ENCODE measurements around the gene ARMC12. TPM values are rescaled to one million over a fixed set of nuclear protein-coding genes. Genes with fewer than 3 reads are reported as not detected.
A peak's percentile ranks its signal among the peaks of the same experiment; 100 is the strongest.

Gene ARMC12
- total RNA-seq, 2 donors from 2014 or later = 1.8 to 1.9 TPM

GRCh38 chr6:35736253-35736894 lies 458 bp upstream of the ARMC12 start:
- Mint-ChIP-seq H3K4me1 (peaks cover 17% of the 10 kb centered on the region), H3K27ac (no peak overlapping the region), H3K4me3 (no peak overlapping the region), H3K9me3 (no peaks in the 10 kb centered on the region), H3K36me3 (ENCODE audit: low read depth) (no peaks in the 10 kb centered on the region), H3K27me3 (no peaks in the 10 kb centered on the region)
- peak; percentile 38 for ATAC-seq (replicated peaks)

DNA sequence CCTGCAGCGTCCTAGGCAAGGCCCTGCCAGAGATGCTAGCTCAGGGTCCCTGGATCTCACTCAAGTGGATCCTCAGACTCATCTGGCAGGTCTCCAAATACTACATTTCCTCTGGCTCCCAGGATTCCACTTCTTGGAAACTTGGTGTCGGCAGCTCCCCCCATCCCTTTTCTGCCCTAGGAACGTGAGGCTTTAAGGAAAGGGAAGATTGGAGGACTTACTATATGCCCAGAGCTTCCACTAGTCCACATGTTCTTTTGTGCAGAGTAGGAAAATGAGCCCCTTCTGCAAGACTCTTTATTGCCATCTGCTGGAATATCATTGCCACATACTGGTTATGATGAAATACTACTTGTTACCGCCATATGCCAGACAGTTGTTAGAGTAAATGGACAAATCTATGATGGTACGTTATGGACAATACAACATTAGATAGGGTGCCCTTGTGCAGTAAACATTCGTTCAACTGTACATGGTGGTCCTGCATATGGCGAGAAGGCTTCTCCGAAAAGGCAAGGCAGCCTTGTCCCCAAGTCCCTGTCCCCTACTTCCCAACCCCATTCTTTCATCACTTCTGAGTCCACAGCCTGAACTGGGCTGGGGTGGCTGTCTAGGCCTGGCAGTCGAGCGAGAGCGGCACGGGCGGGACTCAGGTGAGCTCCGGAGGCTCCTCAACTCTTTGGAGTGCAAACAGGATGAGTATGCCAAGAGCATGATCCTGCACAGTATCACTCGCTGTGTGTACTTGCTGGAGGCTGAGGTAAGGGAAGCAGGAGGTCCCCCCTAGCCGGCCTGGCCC lies 780 bp downstream of the ARMC12 start:
- H3K9me3 Mint-ChIP-seq = no peaks in the 10 kb centered on the region
- H3K36me3 Mint-ChIP-seq (ENCODE audit: low read depth) = no peaks in the 10 kb centered on the region
- H3K4me3 Mint-ChIP-seq = peak overlapping the region; percentile 34
- peaks cover 17% of the 10 kb centered on the region for H3K4me1 Mint-ChIP-seq
- ATAC-seq (replicated peaks) = peak; percentile 61
- H3K27me3 Mint-ChIP-seq = no peaks in the 10 kb centered on the region
- peak overlapping the region; percentile 74 for H3K27ac Mint-ChIP-seq

DNA sequence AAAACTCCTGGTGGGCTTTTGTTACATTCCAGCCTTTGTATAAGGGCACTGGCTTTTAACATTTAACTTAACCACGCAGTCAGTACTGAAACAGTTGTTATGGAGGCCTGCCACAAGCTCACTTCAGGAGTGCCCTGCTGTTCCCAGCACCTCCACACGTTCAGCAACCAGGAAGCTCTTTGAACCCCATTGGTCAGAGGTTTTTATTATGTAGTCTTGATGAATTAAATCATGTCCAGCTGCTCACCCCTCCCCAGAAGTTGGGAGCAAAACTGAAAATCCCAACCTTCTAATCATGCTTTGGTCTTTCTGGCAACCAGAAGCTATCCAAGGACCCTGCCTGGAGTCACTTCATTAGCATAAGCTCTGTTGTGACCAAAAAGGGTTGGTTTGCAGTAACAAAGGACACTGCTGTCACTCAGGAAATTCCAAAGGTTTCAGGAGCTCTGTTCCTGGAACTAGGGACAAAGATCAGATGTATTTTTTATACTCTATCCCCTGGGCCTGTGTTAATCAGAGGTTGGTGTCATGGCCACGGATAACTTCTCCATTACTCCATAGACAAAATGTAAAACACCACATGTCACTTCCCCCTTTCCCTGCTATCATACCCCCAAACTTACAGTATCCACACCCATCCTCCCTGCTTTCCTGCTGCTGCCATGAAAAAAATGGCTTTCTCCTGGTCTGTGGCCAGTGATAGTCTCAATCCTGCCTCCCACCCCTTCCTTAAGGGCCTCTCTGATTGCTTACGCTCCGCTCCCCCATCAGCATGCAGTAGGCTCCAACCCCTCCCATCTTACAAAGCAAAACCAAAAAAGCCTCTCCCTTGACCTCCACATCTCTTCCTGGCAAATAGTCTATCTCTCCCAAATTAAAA lies 3.1 kb downstream of the ARMC12 start:
- ATAC-seq (replicated peaks) = no peak
- no peaks in the 10 kb centered on the region for H3K36me3 Mint-ChIP-seq (ENCODE audit: low read depth)
- peak overlapping the region; percentile 9 for H3K27ac Mint-ChIP-seq
- peaks cover 12% of the 10 kb centered on the region for H3K4me1 Mint-ChIP-seq
- H3K4me3 Mint-ChIP-seq = no peak overlapping the region
- no peaks in the 10 kb centered on the region for H3K9me3 Mint-ChIP-seq
- no peaks in the 10 kb centered on the region for H3K27me3 Mint-ChIP-seq

DNA sequence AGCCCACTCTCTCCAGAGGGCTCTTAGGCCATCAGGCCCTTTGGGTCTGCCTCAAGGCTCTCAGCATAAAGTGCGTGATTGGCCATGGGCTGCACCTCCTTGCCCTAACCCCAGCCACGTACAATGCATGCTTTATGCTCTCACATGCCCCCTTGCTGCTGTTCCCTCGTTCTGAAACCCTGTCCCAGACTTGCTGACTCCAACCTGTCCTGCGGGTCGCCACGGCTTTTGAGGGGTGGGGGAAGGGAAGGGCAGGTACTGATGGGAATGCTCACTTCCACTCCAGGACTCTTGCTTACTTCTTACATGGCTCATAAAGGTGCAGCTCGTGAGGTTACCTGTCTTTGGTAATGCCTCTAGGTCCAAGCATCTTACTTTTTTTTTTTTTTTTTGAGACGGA lies 6.0 kb downstream of the ARMC12 start:
- no peaks in the 10 kb centered on the region for H3K4me1 Mint-ChIP-seq
- ATAC-seq (replicated peaks) = no peak
- peaks cover 4% of the 10 kb centered on the region for H3K9me3 Mint-ChIP-seq
- peaks cover 6% of the 10 kb centered on the region for H3K27me3 Mint-ChIP-seq
- H3K4me3 Mint-ChIP-seq = no peak overlapping the region
- H3K36me3 Mint-ChIP-seq (ENCODE audit: low read depth) = no peaks in the 10 kb centered on the region
- no peak overlapping the region for H3K27ac Mint-ChIP-seq

DNA sequence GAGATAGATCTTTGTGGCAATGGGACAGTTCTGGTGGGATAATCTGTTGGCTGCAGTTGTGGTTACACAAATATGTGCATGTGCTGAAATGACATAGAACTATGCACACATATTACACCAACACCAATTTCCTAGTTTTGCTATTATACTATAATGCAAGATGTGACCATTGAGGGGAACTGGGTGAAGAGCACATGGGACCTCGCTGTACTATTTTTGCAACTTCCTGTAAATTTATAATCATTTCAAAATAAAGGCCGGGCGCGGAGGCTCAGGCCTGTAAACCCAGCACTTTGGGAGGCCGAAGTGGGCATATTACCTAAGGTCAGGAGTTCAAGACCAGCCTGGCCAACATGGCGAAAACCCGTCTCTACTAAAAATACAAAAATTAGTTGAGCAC lies 8.7 kb downstream of the ARMC12 start:
- H3K9me3 Mint-ChIP-seq = peaks cover 4% of the 10 kb centered on the region
- ATAC-seq (replicated peaks) = no peak
- H3K27ac Mint-ChIP-seq = no peak overlapping the region
- no peaks in the 10 kb centered on the region for H3K4me1 Mint-ChIP-seq
- H3K36me3 Mint-ChIP-seq (ENCODE audit: low read depth) = no peaks in the 10 kb centered on the region
- no peak overlapping the region for H3K4me3 Mint-ChIP-seq
- H3K27me3 Mint-ChIP-seq = peaks cover 6% of the 10 kb centered on the region

DNA sequence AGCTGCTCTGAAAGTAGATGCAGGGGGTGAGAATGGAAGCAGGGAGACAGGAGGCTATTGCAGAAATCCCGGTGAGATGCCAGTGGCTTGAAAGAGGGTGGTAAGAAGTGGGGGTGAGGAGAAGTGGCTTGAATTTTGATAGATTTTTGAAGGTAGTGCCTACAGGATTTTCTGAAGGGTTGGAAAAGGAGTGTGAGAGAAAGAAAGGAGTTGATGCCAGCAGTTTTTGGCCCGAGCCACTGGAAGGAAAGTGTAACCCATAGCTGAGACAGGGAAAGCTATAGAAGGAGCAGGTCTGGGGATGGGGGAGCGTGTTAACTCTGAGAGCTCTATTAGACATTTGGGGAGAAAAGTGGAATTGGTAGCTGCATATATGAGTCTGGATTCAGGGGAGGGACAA lies 9.7 kb downstream of the ARMC12 start:
- Mint-ChIP-seq H3K27ac (peak overlapping the region; percentile 10), H3K36me3 (ENCODE audit: low read depth) (no peaks in the 10 kb centered on the region), H3K27me3 (peaks cover 6% of the 10 kb centered on the region), H3K9me3 (peaks cover 4% of the 10 kb centered on the region), H3K4me1 (peaks cover 2% of the 10 kb centered on the region), H3K4me3 (no peak overlapping the region)
- ATAC-seq (replicated peaks) = no peak

DNA sequence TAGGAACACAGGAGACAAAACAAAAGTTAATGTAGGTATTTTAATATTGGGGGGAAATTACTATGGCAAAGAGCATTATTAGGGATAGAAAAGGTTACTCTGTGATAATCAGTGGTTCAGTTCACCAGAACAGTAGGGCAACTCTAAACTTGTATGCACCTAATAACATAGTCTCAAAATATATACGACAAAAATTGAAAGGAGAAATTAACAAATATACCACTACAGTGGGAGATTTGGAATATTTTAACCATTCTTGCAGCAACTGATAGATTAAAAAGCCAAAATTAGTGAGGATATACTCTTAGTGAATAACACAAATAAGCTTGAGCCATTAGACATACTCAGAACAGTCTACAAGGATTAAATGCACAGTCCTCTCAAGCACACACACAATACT lies 11.0 kb downstream of the ARMC12 start:
- Mint-ChIP-seq H3K27me3 (peaks cover 8% of the 10 kb centered on the region), H3K4me3 (no peak overlapping the region), H3K9me3 (peaks cover 4% of the 10 kb centered on the region), H3K4me1 (peaks cover 6% of the 10 kb centered on the region), H3K36me3 (ENCODE audit: low read depth) (no peaks in the 10 kb centered on the region), H3K27ac (no peak overlapping the region)
- ATAC-seq (replicated peaks) = no peak

DNA sequence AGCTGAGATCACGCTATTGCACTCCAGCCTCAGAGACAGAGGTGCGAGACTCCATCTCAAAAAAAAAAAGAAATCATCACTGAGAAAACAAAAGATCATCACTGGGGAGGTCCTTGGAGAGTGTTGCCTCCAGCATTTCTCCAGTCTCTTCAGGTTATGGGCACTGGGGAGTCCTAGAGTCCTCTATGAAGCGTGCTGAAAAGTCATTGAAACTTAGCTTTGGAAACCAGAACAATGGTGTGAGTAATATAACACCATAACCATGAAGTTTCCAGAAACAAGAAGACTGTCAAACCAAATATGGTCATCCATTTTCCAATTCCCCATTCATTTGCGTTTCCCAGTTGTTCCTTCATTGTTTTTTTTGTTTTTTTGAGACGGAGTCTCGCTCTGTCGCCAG lies 13.7 kb downstream of the ARMC12 start:
- Mint-ChIP-seq H3K4me1 (peaks cover 6% of the 10 kb centered on the region), H3K27ac (no peak overlapping the region), H3K4me3 (peak overlapping the region; percentile 10), H3K36me3 (ENCODE audit: low read depth) (no peaks in the 10 kb centered on the region), H3K9me3 (peaks cover 4% of the 10 kb centered on the region), H3K27me3 (peaks cover 8% of the 10 kb centered on the region)
- peak; percentile 76 for ATAC-seq (replicated peaks)

- Mint-ChIP-seq H3K9me3 (peaks cover 4% of the 10 kb centered on the region), H3K4me1 (peaks cover 6% of the 10 kb centered on the region), H3K4me3 (peak overlapping the region; percentile 37), H3K27ac (peak overlapping the region; percentile 34), H3K27me3 (peaks cover 6% of the 10 kb centered on the region), H3K36me3 (ENCODE audit: low read depth) (no peaks in the 10 kb centered on the region)
- peak; percentile 96 for ATAC-seq (replicated peaks)
Measured at GRCh38 chr6:35751594-35751993, 14.8 kb downstream of the ARMC12 start.

DNA sequence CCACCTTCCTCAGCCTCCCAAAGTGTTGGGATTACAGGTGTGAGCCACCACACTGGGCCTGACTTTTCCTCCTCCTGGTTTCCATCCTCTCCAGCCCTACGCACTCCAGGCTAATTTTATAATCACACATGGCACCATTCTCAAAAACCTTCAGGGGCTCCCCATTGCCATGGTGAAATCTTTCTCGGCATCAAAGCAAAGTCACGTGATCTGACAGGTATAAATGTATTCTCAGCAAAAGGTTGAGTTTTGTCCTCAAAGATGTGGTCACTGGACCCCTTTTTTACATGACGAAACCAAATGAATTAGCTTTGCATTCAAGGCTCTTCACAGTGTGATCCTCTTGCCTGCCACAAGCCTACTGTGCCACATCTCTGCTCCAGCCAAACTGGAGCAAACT lies 15.5 kb downstream of the ARMC12 start:
- no peak for ATAC-seq (replicated peaks)
- Mint-ChIP-seq H3K4me3 (peak overlapping the region; percentile 37), H3K27me3 (peaks cover 2% of the 10 kb centered on the region), H3K27ac (no peak overlapping the region), H3K4me1 (peaks cover 6% of the 10 kb centered on the region), H3K36me3 (ENCODE audit: low read depth) (no peaks in the 10 kb centered on the region), H3K9me3 (peaks cover 4% of the 10 kb centered on the region)

- Mint-ChIP-seq H3K27ac (peak overlapping the region; percentile 43), H3K4me1 (peaks cover 6% of the 10 kb centered on the region), H3K27me3 (peaks cover 11% of the 10 kb centered on the region), H3K4me3 (no peak overlapping the region), H3K9me3 (no peaks in the 10 kb centered on the region), H3K36me3 (ENCODE audit: low read depth) (no peaks in the 10 kb centered on the region)
- no peak for ATAC-seq (replicated peaks)
Measured at GRCh38 chr6:35754452-35755277, 17.8 kb downstream of the ARMC12 start.

DNA sequence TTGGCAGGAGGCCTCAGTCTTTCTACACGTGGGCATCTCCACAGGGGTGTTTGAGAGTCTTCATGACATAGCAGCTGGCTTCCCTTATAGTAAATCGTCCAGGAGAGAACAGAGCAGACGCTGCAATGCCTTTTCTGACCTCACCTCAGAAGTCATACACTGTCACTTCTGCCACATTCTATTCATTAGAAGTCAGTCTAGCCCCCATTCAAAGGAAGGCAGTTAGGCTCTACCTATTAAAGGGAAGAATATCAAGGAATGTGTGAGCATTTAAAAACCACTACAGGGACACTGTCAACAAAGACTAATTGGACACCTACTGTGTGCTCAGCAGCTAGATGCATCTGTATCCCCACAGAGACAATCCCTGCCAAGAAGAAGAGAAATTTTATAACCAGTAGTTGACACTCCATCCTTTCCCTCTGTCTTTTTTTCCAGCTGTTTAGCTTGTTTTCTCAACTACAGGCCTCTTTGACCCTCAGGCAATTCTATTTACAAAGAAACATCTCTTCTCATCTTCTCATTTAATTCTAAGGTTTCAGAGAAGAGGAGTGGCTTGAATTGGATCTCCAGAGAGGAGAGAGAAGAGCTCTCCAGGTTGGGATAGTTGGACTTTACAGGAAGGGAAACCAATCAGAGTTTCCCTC lies 18.6 kb downstream of the ARMC12 start:
- no peaks in the 10 kb centered on the region for H3K9me3 Mint-ChIP-seq
- no peaks in the 10 kb centered on the region for H3K36me3 Mint-ChIP-seq (ENCODE audit: low read depth)
- no peak overlapping the region for H3K4me3 Mint-ChIP-seq
- H3K4me1 Mint-ChIP-seq = peaks cover 6% of the 10 kb centered on the region
- H3K27me3 Mint-ChIP-seq = peaks cover 16% of the 10 kb centered on the region
- no peak for ATAC-seq (replicated peaks)
- peak overlapping the region; percentile 43 for H3K27ac Mint-ChIP-seq

GRCh38 chr6:35757456-35758123 lies 20.8 kb downstream of the ARMC12 start:
- no peaks in the 10 kb centered on the region for H3K4me1 Mint-ChIP-seq
- H3K27ac Mint-ChIP-seq = no peak overlapping the region
- H3K36me3 Mint-ChIP-seq (ENCODE audit: low read depth) = no peaks in the 10 kb centered on the region
- H3K9me3 Mint-ChIP-seq = no peaks in the 10 kb centered on the region
- ATAC-seq (replicated peaks) = no peak
- H3K27me3 Mint-ChIP-seq = peaks cover 27% of the 10 kb centered on the region
- H3K4me3 Mint-ChIP-seq = no peak overlapping the region
